GM19372 (cell line): Measurements from ENCODE around the gene NMD3.
"Not testable (repeated sequence)": the region's sequence is repeated elsewhere in the genome, so short reads cannot be mapped to it uniquely, and the experiment has no call there.

Source experiments
- ATAC-seq: cut with Tn5 transposase; IDR thresholded peaks from one replicate; pipeline ENCODE4 v1.9.1; 2021; ENCODE audit warnings: mild to moderate bottlenecking, low read depth, moderate library complexity; ENCODE audit not compliant: unreplicated experiment

The NMD3 gene

GRCh38 chr3:161220850-161221753 is at the start of gene NMD3:
TSS of gene NMD3 (plus strand) at chr3:161221311. CDS start at chr3:161222014, 703 bp downstream.
- ATAC-seq, result peak; percentile 96

- ATAC-seq, result no peak
Observed at GRCh38 chr3:161171639-161172552, 49.2 kb upstream of the NMD3 start.

GRCh38 chr3:161175506-161175905 is 45.6 kb upstream of the NMD3 start:
- no peak for ATAC-seq

GRCh38 chr3:161177991-161178390 is 43.1 kb upstream of the NMD3 start:
- no peak for ATAC-seq

- not testable (repeated sequence) for ATAC-seq
Observed at GRCh38 chr3:161181371-161181770, 39.7 kb upstream of the NMD3 start.

- ATAC-seq, result no peak
Observed at GRCh38 chr3:161187046-161187445, 34.1 kb upstream of the NMD3 start.

GRCh38 chr3:161197855-161198850 is 23.0 kb upstream of the NMD3 start:
- ATAC-seq, result no peak

- no peak for ATAC-seq
Observed at GRCh38 chr3:161199926-161200325, 21.2 kb upstream of the NMD3 start.

GRCh38 chr3:161203485-161204098 is 17.5 kb upstream of the NMD3 start:
- peak; percentile 84 for ATAC-seq

- no peak for ATAC-seq
Observed at GRCh38 chr3:161208931-161209330, 12.2 kb upstream of the NMD3 start.

GRCh38 chr3:161212171-161212771 is 8.8 kb upstream of the NMD3 start:
- no peak for ATAC-seq

GRCh38 chr3:161212906-161213305 is 8.2 kb upstream of the NMD3 start:
- no peak for ATAC-seq

- ATAC-seq, result no peak
Observed at GRCh38 chr3:161213644-161214043, 7.5 kb upstream of the NMD3 start.

- no peak for ATAC-seq
Observed at GRCh38 chr3:161215185-161215584, 5.9 kb upstream of the NMD3 start.

- ATAC-seq, result no peak
Observed at GRCh38 chr3:161217496-161217895, 3.6 kb upstream of the NMD3 start.

GRCh38 chr3:161219495-161219894 is 1.6 kb upstream of the NMD3 start:
- ATAC-seq, result no peak

- ATAC-seq, result no peak
Observed at GRCh38 chr3:161221806-161222600, 892 bp downstream of the NMD3 start.

- ATAC-seq, result no peak
Observed at GRCh38 chr3:161222662-161223061, 1.6 kb downstream of the NMD3 start.
